ENCODE results near the gene KRTAP19-8. TPM values are rescaled to one million over a fixed set of nuclear protein-coding genes. Genes with fewer than 3 reads are reported as not detected.

Gene KRTAP19-8
- not detected in 2 replicates for total RNA-seq

GRCh38 chr21:31038376-31038775 lies at the start of gene KRTAP19-8:
TSS of gene KRTAP19-8 (minus strand) at chr21:31038476. CDS start at chr21:31038443, 33 bp downstream.

Other genes with a start within 250 kb of the KRTAP19-8 start
- gene KRTAP8-1, start 225.2 kb downstream of the KRTAP19-8 start, total RNA-seq: not detected in 2 replicates
- not detected in 2 replicates for gene KRTAP7-1, start 208.7 kb downstream of the KRTAP19-8 start, total RNA-seq
- not detected in 2 replicates for gene KRTAP11-1, start 156.9 kb downstream of the KRTAP19-8 start, total RNA-seq

Data from bronchial smooth muscle cell (primary cell).